Tibial artery (tissue), 4 donors: Measurements from ENCODE around the gene KANK2.

Source experiments
- DNase-seq, 2 donors: peaks; one replicate each; pipeline ENCODE4 v3.0.0-alpha.2; 2019
- H3K27ac ChIP-seq, 2 donors: fragments of 200-600 bp; sonication (generic) in 1 of 2; 1 replicate in 1 of 2; 2 replicates in 1 of 2; pipeline ENCODE4 v1.5.1; 2018 to 2019; ENCODE audit warnings: mild to moderate bottlenecking in 1 of 2
- H3K27me3 ChIP-seq, 2 donors: fragments of 200-600 bp; sonication (generic) in 1 of 2; one replicate each; pipeline versions ENCODE4 v1.5.1 to v1.6.0; 2016 to 2019
- H3K36me3 ChIP-seq, 3 donors: fragments of 200-600 bp; sonication (generic) in 2 of 3; one replicate each; pipeline ENCODE4 v1.5.1; 2016 to 2019; ENCODE audit warnings: mild to moderate bottlenecking in 2 of 3
- H3K4me1 ChIP-seq, 4 donors: fragments of 200-600 bp; sonication (generic) in 2 of 4; 1 replicate in 3 of 4; 2 replicates in 1 of 4; pipeline ENCODE4 v1.5.1; 2016 to 2019
- H3K4me3 ChIP-seq, 2 donors: fragments of 200-600 bp; sonication (generic) in 1 of 2; 1 replicate in 1 of 2; 2 replicates in 1 of 2; pipeline ENCODE4 v1.5.1; 2018 to 2019; ENCODE audit warnings: mild to moderate bottlenecking in 2 of 2
- H3K9me3 ChIP-seq, 3 donors: fragments of 200-600 bp; sonication (generic) in 1 of 3; one replicate each; pipeline ENCODE4 v1.5.1; 2016 to 2019
- intact Hi-C: fragments of 100-400 bp; cut with DNase I; formaldehyde crosslinking; loops from one replicate; pipeline ENCODE4 v1.15.0; 2023; ENCODE audit warnings: low total_unique reads
- TF ChIP-seq, protein P1 (sequence below), 2 experiments: fragments of 200-600 bp in 1 of 2; fragments of 450-650 bp in 1 of 2; IDR thresholded peaks; one replicate each; pipeline ENCODE4 v1.5.1; 2017 to 2019; ENCODE audit warnings: antibody characterized with exemption in 2 of 2, mild to moderate bottlenecking in 1 of 2, moderate library complexity in 1 of 2

The KANK2 gene

DNA sequence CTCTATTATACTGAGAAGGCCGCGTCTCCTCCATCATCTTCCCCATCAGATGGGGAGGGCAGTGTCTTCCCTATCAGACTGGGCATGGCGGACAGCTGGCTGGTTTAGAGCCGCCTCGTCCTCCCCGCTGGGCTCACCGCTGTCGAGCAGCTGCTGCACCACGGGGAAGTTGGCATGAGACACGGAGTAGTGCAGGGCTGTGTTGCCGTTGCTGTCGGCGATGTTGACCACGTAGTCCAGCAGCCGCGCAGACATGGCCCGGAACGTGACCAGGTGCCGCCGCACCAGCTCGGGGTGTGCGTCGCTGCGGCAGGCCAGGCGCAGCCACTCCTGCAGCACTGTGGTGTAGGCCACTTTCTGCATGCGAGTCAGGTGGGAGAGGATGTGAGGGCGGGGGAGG is 23.0 kb downstream of the KANK2 start:
- no peak overlapping the region for H3K4me3 ChIP-seq
- peaks cover 0 to 45% (median 40%) of the 10 kb centered on the region in 4 donors for H3K4me1 ChIP-seq
- intact Hi-C loops: no loop called here
- H3K9me3 ChIP-seq: no peaks in the 10 kb centered on the region
- TF ChIP-seq, protein P1, sequence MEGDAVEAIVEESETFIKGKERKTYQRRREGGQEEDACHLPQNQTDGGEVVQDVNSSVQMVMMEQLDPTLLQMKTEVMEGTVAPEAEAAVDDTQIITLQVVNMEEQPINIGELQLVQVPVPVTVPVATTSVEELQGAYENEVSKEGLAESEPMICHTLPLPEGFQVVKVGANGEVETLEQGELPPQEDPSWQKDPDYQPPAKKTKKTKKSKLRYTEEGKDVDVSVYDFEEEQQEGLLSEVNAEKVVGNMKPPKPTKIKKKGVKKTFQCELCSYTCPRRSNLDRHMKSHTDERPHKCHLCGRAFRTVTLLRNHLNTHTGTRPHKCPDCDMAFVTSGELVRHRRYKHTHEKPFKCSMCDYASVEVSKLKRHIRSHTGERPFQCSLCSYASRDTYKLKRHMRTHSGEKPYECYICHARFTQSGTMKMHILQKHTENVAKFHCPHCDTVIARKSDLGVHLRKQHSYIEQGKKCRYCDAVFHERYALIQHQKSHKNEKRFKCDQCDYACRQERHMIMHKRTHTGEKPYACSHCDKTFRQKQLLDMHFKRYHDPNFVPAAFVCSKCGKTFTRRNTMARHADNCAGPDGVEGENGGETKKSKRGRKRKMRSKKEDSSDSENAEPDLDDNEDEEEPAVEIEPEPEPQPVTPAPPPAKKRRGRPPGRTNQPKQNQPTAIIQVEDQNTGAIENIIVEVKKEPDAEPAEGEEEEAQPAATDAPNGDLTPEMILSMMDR (IDR thresholded peaks at IDR 0.05): no peak
- H3K27ac ChIP-seq: peak overlapping the region in 1 of 2 donors; percentile 87
- peaks cover 87 to 96% (median 87%) of the 10 kb centered on the region in 3 donors for H3K36me3 ChIP-seq
- no peak for DNase-seq
- H3K27me3 ChIP-seq: no peaks in the 10 kb centered on the region

DNA sequence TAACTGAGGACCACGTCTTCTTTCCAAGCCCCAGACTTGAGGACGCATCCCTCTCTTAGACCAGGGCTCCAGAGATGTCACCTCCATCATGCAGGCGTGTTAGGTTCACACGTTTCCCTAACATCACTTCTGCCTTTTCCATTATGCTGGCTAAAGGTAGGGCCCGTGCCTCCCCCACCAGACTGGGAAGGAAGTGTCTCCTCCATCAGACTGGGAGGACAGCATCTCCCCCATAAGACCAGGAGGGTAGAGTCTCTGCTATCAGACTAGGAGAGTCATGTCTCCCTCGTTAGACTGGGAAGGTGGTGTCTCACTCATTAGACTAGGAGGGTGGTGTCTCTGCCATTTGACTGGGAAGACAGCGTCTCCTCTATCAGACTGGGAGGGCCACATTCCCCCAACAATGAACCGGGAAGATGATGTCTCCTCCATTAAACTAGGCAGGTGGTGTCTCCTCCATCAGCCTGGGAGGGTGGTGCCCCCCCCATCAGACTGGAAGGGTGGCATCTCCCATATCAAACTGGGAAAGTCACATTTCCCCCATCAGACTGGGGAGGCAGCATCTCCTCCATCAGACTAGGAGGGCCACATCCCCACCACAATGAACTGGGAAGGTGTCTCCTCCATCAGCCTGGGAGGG is 23.7 kb downstream of the KANK2 start:
- H3K27ac ChIP-seq: peak overlapping the region; percentile 87 to 88
- intact Hi-C loops: no loop called here
- no peaks in the 10 kb centered on the region for H3K27me3 ChIP-seq
- H3K4me1 ChIP-seq: peaks cover 0 to 45% (median 39%) of the 10 kb centered on the region in 4 donors
- TF ChIP-seq, protein P1 (IDR thresholded peaks at IDR 0.05): no peak
- no peak for DNase-seq
- no peak overlapping the region for H3K4me3 ChIP-seq
- H3K9me3 ChIP-seq: no peaks in the 10 kb centered on the region
- H3K36me3 ChIP-seq: peaks cover 92 to 99% (median 93%) of the 10 kb centered on the region in 3 donors

DNA sequence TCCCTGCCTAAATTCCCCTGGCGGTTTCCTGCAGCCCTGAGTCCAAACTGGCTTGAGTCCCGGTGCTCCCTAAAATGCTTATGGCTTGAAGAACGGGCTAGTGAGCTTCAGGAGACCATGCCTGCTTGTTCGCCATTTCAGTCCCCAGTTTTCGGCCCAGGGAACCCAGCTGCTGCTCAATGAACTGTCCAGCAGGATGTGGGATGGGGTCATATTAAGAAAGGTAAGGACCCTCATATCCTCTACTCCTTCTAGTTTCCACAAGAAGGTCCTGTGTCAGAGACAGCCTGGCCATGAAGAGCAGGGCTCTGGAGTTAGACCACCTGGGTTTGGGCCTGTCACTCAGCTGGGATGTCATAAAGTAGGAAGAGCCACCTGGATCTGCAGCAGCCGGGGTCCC is 24.8 kb downstream of the KANK2 start:
- H3K4me3 ChIP-seq: no peak overlapping the region
- no peak for DNase-seq
- H3K36me3 ChIP-seq: peaks cover 92 to 96% (median 92%) of the 10 kb centered on the region in 3 donors
- intact Hi-C loops: no loop called here
- H3K27me3 ChIP-seq: no peaks in the 10 kb centered on the region
- H3K27ac ChIP-seq: peak overlapping the region; percentile 87 to 88
- no peaks in the 10 kb centered on the region for H3K9me3 ChIP-seq
- TF ChIP-seq, protein P1 (IDR thresholded peaks at IDR 0.05): no peak
- H3K4me1 ChIP-seq: peaks cover 0 to 50% (median 43%) of the 10 kb centered on the region in 4 donors

DNA sequence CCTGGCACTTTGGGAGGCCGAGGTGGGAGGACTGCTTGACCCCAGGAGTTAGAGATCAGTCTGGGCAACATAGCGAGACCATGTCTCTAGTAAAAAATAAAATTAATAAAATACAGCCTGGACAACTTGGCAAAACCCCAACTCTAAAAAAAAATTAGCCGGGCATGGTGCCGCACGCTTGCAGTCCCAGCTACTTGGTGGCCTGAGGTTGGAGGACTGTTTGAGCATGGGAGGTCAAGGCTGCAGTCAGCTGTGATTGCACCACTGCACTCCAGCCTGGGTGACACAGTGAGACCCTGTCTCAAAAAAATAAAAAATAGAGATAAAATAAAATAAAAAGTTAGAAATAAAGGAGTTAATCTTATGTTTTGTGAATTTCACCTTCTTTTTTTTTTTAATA is 26.2 kb downstream of the KANK2 start:
- H3K4me3 ChIP-seq: no peak overlapping the region
- peaks cover 90 to 95% (median 91%) of the 10 kb centered on the region in 3 donors for H3K36me3 ChIP-seq
- intact Hi-C loops: no loop called here

DNA sequence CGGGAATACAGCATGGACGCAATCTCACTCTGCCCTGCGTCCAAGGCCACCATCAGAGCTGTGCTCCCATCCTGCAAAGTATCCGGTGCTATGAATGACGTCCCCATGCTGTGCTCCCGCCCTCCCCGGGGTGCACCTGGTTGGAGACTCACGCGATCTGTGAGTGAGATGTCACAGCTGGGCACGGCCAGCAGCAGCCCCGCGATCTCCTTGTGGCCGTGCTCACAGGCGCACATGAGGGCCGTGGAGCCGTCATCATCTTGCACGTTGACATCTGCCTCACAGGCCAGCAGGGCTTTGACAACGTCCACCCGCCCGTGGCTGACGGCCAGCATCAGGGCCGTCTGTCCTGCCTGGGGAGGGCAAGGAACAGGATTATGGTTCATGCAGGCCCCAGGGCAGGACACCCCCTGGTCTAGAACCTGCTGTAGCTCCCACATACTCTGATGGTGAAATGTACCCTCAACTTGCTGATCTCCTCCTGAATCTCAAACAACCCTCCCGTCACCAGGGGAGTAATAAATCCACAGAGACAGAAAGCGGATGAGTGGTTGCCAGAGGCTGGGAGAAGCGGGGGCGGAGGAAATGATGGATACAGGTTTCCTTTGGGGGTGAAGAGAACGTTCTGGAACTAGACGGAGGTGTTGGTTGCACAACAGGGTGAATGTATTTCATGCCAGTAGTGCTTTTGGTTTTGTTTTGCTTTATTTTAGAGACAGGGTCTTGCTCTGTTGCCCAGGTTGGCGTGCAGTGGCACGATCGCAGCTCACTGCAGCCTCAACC is 27.3 kb downstream of the KANK2 start:
- Histone ChIP-seq H3K9me3 (no peaks in the 10 kb centered on the region), H3K27ac (peak overlapping the region; percentile 87 to 88), H3K36me3 (peaks cover 83 to 86% (median 83%) of the 10 kb centered on the region in 3 donors), H3K27me3 (no peaks in the 10 kb centered on the region), H3K4me3 (no peak overlapping the region), H3K4me1 (peaks cover 7 to 75% (median 66%) of the 10 kb centered on the region in 4 donors)
- intact Hi-C loops: no loop called here
- no peak for DNase-seq
- TF ChIP-seq, protein P1 (IDR thresholded peaks at IDR 0.05): no peak

More for the DNA sequence above, 26.2 kb downstream of the KANK2 start:
- DNase-seq: peak in 1 of 2 donors; percentile 86
- peaks cover 0 to 65% (median 56%) of the 10 kb centered on the region in 4 donors for H3K4me1 ChIP-seq
- no peaks in the 10 kb centered on the region for H3K9me3 ChIP-seq
- TF ChIP-seq, protein P1 (IDR thresholded peaks at IDR 0.05): no peak
- no peaks in the 10 kb centered on the region for H3K27me3 ChIP-seq
- H3K27ac ChIP-seq: peak overlapping the region; percentile 87 to 88
